NCI-H446 (cell line): ENCODE data around the gene FKRP.

Source experiments
- DNase-seq, 2 experiments: peaks; one replicate each; lab custom pipeline; 2025; lab: John Stamatoyannopoulos, UW

FKRP gene

DNA sequence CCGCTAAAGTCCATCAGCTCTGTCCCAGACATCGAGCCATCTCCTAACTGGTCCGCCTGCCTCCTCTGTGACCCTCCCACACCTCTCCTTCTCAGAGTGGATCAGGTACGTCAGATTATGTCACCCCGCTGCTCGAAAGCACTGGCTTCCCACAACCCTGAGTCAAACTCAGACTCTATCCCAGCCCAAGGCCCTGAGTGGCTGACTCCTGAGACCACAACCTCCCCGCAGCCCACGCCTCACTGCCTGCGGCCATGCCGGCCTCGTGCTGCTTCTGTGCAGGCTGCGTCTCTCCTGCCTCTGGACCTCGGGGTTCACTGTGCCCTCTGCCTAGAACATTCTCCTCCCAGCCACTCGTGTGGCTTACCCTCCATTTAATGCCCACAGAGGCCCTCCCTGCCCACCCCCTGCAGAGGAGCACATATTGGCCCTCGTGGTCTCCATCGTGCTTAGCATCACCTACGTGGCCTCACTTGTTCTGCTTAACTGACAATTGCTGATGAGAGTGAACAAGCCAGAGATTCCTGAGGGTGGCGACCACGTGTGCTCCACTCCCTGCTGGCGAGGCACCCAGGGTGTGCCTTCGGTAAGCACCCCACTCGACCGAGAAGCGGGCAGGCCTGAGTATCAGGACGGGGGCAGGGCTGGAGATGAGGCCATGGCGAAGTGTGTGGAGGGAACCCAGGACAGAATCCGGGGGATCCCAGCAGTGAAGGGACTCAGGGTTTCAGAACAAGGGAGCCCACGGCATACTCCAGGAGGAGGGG is 13.5 kb upstream of the FKRP start:
- no peak for DNase-seq

GRCh38 chr19:46732966-46733689 is 12.7 kb upstream of the FKRP start:
- DNase-seq, result no peak

- DNase-seq, result no peak
Observed at GRCh38 chr19:46733690-46734292, 12.1 kb upstream of the FKRP start.

DNA sequence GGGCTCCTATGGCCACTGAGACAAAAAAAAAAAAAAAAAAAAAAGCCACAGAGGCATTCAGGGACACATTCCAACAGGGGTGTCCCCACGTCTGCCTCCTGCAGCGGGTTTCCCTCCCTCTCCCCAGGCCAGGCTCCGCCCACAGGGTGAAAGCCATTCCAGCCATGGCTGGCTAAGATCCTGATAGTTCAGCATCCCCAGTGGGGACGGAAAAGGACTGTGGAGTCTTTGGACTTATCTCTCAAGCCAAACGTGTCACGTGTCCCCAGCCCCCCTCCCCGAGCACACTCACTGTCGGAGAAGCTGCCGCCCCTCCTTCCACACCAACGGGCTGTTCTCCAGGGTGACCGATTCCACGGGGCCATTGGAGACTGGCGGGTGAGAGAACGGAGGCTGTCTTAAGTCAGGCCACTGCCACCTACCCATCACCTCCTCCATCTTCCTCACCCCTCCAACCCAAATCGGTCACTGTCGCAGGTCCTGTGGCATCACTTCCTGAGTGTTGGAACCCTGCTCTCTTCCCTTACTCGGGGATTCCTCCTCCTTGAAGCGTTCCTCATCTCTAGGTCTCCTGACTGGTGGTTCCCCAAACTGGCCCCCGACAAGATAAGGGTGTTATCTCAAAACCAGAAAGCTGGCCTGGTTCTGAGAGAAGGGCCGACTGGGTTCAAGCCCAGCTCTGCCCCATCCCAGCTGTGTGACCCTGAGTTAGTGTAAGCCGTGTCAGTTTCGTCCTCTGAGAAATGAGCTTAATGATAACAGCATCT is 9.1 kb upstream of the FKRP start:
- DNase-seq, result no peak

DNA sequence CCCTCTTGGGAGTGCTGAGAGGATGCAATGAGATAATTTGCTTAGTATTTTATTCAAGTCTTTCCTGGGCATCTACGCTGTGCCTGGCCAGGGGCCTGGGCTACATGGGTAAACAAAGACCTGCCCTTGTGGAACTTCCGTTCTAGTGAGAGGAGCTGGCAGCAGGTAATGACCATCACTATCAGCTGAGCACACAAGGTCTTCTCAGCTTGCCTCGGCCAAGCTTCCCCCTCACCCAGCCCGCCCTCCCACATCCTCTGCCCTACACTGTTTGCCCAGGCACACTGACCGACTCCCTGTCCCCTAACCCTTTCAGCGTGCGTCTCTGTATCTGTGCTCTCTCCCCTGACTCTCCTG is 8.6 kb upstream of the FKRP start:
- DNase-seq, result no peak

GRCh38 chr19:46737761-46738171 is 8.1 kb upstream of the FKRP start:
- DNase-seq, result no peak

GRCh38 chr19:46739290-46739771 is 6.5 kb upstream of the FKRP start:
- no peak for DNase-seq

DNA sequence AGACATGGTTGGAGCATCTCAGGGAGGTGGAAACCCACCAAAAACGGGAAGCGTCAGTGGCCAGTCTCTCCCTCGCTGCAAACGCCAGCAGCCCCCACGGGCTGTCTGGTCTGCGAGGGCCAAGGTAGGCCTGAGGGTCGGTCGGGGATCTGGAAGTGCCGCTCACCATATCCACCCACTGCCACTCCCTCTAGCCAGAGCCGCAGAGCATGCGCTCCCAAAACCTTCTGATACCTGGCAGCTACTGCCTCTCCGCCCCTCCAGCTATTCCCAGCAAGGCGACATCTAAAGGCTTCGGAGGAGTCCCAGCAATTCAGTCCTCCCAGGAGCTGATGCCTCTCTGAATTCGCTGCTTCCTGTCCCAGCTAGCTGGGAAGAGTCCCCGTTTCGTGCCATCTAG is 4.4 kb upstream of the FKRP start:
- no peak for DNase-seq

GRCh38 chr19:46742926-46743480 is 2.9 kb upstream of the FKRP start:
- no peak for DNase-seq

GRCh38 chr19:46744005-46744691 is 1.7 kb upstream of the FKRP start:
- no peak for DNase-seq

- DNase-seq, result no peak
Observed at GRCh38 chr19:46745030-46745429, 827 bp upstream of the FKRP start.

DNA sequence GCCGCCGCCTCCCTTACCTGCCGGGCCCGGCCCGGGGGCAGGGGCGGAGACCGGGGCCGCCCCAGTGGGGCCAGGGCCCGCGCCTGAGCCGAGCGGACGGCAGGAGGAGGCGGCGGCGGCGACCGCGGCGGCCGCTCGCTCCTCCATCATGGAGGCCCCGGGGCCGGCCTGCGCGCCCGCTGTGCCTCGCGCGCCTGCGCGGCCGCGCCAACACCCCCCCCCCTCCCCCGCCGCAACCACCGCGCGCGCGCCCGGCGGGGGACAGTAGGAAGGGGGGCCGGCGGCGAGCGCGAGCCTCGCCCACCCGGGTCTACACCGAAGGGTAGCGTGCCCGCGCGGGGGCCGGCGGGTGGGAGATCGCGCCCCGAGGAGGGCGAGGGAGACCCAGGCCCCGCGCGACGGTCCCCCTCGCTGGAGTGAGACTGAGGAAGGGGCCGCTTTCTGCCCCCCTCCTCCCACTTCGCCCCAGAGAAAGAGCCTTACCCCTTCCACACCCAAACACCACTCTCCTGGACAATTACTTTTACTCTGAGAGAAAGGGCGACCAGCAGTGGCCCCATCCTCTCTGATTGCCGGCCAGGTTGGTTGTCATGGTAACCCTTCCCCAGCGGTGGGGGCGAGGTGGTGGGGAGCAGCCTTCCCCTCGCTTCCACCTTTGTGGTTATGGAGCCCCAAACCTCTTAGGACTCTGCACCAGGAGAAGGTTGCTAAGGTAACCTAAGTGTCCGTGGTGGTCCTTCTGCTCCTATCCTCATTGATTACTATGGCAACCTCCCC is 612 bp downstream of the FKRP start, which contains the start of gene STRN4:
STRN4 (minus strand) TSS at position 170 of the 777 bp plus-strand sequence; CDS start at position 150, 20 bp downstream.
- DNase-seq, result peak; percentile 38 to 73

DNA sequence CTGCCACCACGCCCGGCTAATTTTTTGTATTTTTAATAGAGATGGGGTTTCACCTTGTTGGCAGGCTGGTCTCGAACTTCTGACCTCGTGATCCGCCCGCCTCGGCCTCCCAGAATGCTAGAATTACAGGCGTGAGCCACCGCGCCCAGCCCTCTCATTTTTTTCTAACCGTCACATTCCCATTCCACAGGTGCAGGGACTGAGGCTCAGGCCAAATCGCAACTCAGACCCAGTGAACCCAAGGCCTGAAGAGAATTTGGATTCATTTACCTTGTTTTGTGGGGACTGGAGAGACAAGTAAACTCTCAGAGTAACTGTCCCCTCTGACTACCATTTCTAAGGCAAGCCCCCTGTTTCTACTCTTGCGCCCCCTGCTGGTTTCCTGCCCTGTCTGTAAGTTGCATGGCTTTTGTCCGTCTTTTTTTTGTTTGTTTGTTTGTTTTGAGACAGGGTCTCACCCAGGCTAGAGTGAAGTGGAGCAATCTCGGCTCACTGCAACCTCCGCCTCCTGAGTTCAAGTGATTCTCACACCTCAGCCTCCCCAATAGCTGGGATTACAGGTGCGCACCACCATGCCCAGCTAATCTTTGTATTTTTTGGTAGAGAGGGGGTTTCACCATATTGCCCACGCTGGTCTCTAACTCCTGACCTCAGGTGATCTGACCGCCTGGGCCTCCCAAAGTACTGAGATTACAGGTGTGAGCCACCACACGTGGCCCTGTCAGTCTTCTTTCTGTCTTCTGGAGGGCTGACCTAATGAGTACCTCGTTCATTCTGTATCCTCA is 2.7 kb downstream of the FKRP start:
- peak; percentile 58 to 75 for DNase-seq

DNA sequence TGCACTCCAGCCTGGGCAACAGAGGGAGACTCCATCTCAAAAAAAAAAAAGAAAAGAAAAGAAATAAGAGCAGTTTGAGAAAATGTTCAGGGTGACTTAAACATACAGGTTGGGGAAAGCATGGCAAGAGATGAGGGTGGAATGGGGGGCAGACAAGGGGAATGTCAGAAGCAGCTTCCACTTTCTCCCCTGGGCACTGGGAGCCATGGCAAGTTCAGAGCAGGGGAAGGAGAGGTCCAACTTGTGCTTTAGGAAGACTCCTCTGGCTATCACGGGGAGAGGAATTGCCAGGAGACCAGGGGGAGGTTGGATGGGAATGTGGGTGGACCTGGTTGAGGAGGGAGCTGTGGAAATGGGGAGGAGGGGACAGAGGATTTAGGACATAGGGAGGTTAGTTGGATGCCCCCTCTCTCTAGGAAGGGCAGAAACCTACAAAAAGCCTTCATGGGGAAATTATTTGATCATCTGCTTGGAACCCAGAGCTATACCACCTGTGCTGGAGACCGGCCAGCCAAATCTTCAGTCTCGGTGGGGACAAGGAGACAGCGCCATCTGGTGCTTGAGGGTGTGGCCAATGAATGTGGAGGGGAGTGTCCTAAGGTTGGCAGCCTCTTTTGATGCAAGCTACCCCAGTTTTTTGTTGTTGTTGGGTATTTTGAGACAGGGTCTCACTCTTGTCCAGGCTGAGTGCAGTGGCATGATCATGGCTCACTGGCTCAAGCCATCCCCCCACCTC is 7.7 kb downstream of the FKRP start:
- peak; percentile 24 to 51 for DNase-seq

DNA sequence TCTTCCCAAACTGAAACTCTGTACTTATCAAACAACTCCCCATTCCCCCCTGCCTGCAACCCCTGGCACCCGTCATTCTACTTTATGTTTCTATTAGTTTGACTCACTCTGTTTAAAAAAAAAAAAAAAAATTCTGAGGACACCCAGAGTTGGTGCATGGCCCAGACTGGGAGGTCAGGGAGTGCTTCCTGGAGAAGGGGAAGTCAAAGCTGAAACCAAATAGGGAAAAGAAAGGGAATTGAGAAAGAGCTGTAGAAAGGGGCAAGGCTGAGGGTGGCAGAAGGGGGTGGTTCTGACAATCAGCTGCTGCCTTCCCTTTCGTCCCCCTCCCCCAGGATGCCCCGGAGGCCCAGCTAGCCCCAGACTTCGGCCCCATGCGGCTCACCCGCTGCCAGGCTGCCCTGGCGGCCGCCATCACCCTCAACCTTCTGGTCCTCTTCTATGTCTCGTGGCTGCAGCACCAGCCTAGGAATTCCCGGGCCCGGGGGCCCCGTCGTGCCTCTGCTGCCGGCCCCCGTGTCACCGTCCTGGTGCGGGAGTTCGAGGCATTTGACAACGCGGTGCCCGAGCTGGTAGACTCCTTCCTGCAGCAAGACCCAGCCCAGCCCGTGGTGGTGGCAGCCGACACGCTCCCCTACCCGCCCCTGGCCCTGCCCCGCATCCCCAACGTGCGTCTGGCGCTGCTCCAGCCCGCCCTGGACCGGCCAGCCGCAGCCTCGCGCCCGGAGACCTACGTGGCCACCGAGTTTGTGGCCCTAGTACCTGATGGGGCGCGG is 9.4 kb downstream of the FKRP start:
- no peak for DNase-seq

DNA sequence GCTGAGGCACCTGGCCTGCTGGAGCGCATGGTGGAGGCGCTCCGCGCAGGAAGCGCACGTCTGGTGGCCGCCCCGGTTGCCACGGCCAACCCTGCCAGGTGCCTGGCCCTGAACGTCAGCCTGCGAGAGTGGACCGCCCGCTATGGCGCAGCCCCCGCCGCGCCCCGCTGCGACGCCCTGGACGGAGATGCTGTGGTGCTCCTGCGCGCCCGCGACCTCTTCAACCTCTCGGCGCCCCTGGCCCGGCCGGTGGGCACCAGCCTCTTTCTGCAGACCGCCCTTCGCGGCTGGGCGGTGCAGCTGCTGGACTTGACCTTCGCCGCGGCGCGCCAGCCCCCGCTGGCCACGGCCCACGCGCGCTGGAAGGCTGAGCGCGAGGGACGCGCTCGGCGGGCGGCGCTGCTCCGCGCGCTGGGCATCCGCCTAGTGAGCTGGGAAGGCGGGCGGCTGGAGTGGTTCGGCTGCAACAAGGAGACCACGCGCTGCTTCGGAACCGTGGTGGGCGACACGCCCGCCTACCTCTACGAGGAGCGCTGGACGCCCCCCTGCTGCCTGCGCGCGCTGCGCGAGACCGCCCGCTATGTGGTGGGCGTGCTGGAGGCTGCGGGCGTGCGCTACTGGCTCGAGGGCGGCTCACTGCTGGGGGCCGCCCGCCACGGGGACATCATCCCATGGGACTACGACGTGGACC is 10.1 kb downstream of the FKRP start:
- DNase-seq, result no peak

DNA sequence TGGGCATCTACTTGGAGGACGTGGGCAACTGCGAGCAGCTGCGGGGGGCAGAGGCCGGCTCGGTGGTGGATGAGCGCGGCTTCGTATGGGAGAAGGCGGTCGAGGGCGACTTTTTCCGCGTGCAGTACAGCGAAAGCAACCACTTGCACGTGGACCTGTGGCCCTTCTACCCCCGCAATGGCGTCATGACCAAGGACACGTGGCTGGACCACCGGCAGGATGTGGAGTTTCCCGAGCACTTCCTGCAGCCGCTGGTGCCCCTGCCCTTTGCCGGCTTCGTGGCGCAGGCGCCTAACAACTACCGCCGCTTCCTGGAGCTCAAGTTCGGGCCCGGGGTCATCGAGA is 10.7 kb downstream of the FKRP start:
- no peak for DNase-seq

GRCh38 chr19:46759206-46759605 is 13.3 kb downstream of the FKRP start:
- DNase-seq, result no peak
